Lower leg skin (tissue), 4 donors: Measurements from ENCODE around the gene DCTN1. TPM values are rescaled to one million over a fixed set of nuclear protein-coding genes. Genes with fewer than 3 reads are reported as not detected.
A peak's percentile ranks its signal among the peaks of the same experiment; 100 is the strongest.

Experiments
- DNase-seq, 2 donors: peaks; one replicate each; pipeline ENCODE4 v3.0.0-alpha.2; 2019; ENCODE audit warnings: low spot score in 2 of 2
- H3K4me3 ChIP-seq: fragments of 200-600 bp; sonication (generic); 2 replicates; pipeline ENCODE4 v1.5.1; 2017; ENCODE audit warnings: mild to moderate bottlenecking, low read depth; ENCODE audit not compliant: poor library complexity, severe bottlenecking
- CTCF ChIP-seq, 3 donors: fragments of 450-650 bp; IDR thresholded peaks; one replicate each; pipeline ENCODE4 v1.5.1; 2016; ENCODE audit warnings: antibody characterized with exemption in 3 of 3, mild to moderate bottlenecking in 3 of 3, moderate library complexity in 2 of 3
- POLR2A ChIP-seq, 2 donors: fragments of 450-650 bp; IDR thresholded peaks; one replicate each; pipeline ENCODE4 v1.6.1; 2016 to 2017; ENCODE audit warnings: antibody characterized with exemption in 2 of 2, mild to moderate bottlenecking in 1 of 2, moderate library complexity in 1 of 2
- WGBS, 2 donors: methylation state at CpG; one replicate each; pipeline ENCODE4 v1.1.5; 2018; 5-methylcytosine and 5-hydroxymethylcytosine counted together
- intact Hi-C: fragments of 100-400 bp; cut with DNase I; formaldehyde crosslinking; loops from one replicate; pipeline ENCODE4 v1.15.0; 2023; ENCODE audit warnings: low total_unique reads
- total RNA-seq, 4 donors: library from RNA; depleted of rRNA; stranded (reverse); fragments of >200 nt; gene quantifications; one replicate each; pipeline ENCODE4 v1.1.0, GENCODE V29; 2016

The DCTN1 gene
- total RNA-seq, 4 donors from 2014 or later = 76.5 to 106 (median 95.8) TPM

GRCh38 chr2:74391580-74392448 is 11.7 kb upstream of the DCTN1 start:
- peak overlapping the region; percentile 86 for H3K4me3 ChIP-seq
- intact Hi-C loops = no loop called here
- peak in 2 of 3 donors; percentile 13 to 84 for TF ChIP-seq CTCF (IDR thresholded peaks at IDR 0.05)
- TF ChIP-seq POLR2A (IDR thresholded peaks at IDR 0.05) = no peak
- WGBS, 2 donors = 1% methylated on average over 29 to 56 of the region's 62 CpGs
- DNase-seq = peak; percentile 88 to 98

- no peak for DNase-seq
- intact Hi-C loops = no loop called here
- H3K4me3 ChIP-seq = peak overlapping the region; percentile 86
- 0% methylated on average over 11 of the region's 11 CpGs for WGBS, 2 donors
- TF ChIP-seq POLR2A (IDR thresholded peaks at IDR 0.05) = no peak
- TF ChIP-seq CTCF (IDR thresholded peaks at IDR 0.05) = no peak
Measured at GRCh38 chr2:74391209-74391579, 11.1 kb upstream of the DCTN1 start.

GRCh38 chr2:74390606-74391005 is 10.5 kb upstream of the DCTN1 start:
- no peak overlapping the region for H3K4me3 ChIP-seq
- WGBS, 2 donors = 44 to 60% methylated on average over 5 of the region's 5 CpGs
- TF ChIP-seq CTCF (IDR thresholded peaks at IDR 0.05) = no peak
- TF ChIP-seq POLR2A (IDR thresholded peaks at IDR 0.05) = no peak
- no peak for DNase-seq
- intact Hi-C loops = no loop called here

- TF ChIP-seq POLR2A (IDR thresholded peaks at IDR 0.05) (no peak), CTCF (IDR thresholded peaks at IDR 0.05) (no peak)
- 72 to 73% methylated on average over 1 of the region's 1 CpG for WGBS, 2 donors
- intact Hi-C loops = no loop called here
- H3K4me3 ChIP-seq = no peak overlapping the region
- no peak for DNase-seq
Measured at GRCh38 chr2:74387346-74387745, 7.2 kb upstream of the DCTN1 start.

- intact Hi-C loops = no loop called here
- peak in 1 of 2 donors; percentile 36 for DNase-seq
- WGBS, 2 donors = 71 to 78% methylated on average over 8 of the region's 8 CpGs
- H3K4me3 ChIP-seq = no peak overlapping the region
- no peak for TF ChIP-seq CTCF (IDR thresholded peaks at IDR 0.05)
- TF ChIP-seq POLR2A (IDR thresholded peaks at IDR 0.05) = no peak
Measured at GRCh38 chr2:74385396-74385795, 5.3 kb upstream of the DCTN1 start.
